Measurements from ENCODE around the gene HNRNPF. TPM values are rescaled to one million over a fixed set of nuclear protein-coding genes. Genes with fewer than 3 reads are reported as not detected.

HNRNPF gene
- polyA plus RNA-seq, 3 donors = 207 to 237 (median 223) TPM

- no peak for DNase-seq
Observed at GRCh38 chr10:43386981-43387677, 21.9 kb downstream of the HNRNPF start.

DNA sequence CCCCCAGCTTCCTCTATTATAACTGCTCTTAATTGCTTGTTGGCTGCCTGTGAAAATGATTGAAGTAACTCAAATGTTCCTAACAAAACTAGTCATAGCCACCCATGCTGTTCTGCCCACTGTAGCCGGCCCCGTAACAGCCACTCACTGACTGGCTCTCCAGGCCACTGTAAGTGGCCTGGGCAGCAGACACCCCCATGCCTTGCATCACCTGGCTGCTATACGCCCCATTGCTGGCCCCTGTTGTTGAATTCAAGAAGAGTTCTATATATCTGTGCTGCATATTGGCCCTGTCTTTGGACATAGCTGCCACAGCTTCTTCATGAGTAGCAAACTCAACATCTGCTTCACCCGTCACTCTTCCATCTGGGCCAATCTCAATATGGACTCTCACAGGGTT is 22.4 kb downstream of the HNRNPF start:
- no peak for DNase-seq

DNA sequence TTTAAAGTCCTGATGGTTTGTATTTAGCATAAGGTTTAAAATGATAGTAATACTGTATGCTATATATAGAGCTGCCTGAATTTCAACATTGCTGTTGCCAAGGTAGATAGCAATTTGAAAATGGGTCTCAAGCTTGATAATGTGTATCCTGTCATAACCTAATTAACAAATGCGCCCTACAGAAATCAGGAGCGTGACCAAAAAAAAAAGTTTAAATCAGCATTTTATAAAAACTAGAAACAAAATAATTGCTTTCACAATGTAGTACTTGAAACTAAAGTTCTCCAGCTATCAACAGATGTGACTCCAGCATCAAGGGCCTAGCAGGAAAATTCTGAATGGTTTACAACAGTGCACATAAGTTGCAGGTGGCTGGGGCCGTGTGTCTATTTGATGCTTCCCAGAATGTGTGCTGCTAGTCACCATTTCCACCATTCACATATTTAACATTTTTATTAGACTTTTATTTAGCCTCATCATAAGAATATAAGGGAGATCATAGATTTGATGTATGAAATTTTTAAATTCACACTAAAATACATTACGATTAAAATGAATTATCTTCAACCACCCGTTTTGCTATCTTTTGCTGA is 23.5 kb downstream of the HNRNPF start:
- DNase-seq = no peak

- no peak for DNase-seq
Observed at GRCh38 chr10:43384252-43385221, 24.4 kb downstream of the HNRNPF start.

DNA sequence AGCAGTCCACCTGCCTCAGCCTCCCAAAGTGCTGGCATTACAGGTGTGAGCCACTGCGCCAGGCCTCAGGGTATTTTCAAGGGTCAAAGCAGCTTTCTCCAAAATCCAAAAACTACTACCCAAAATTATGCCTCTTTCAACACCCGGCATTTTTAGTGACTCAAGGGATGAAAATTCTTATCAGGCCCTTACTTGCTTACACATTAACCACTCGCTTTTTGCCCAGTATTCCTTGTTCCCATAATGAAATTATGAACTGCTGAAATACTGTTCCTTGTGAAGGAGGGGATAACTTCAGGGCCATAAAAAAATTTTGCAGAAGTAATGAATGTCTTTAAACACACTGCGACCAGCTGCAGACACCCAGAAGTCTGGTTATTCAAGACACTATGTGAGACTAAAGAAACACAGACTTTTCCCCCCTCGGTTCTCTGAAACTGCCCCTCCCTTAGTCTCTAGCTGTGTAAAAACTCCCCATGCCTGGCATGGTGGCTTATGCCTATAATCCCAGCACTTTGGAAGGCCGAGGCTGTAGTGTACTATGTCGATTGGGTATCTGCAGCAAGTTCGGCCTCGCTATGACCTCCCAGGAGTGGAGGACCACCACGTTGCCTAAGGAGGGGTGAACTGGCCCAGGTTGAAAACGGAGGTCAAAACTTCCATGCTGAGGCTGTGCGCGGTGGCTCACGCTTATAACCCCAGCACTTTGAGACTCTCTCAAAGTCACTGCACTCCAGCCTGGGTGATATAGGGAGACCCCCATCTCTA is 25.6 kb downstream of the HNRNPF start:
- no peak for DNase-seq

GRCh38 chr10:43380610-43381222 is 28.3 kb downstream of the HNRNPF start:
- DNase-seq = no peak

DNA sequence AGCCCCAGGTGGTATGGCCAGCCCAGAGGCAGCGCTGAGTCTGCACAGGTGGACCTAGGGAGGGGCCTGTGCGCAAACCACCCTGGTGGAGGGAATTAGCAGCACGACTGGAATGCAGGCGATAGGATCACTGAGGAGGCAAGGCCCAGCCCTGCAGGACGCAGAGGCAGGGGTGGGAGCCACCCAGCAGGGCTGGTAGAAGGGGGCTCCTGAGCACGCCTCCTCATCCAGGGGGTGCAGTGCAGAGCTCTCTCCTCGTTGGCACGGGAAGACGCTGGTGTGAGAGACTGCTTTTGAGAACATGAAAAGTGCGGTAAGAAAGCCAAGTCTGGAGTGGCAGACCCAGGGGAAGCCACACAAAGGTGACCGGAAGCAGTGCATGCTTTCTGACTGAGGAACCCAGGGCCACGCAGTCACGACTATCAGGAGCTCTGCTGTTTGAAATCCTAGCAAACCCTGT is 31.5 kb downstream of the HNRNPF start:
- DNase-seq = peak; percentile 37

DNA sequence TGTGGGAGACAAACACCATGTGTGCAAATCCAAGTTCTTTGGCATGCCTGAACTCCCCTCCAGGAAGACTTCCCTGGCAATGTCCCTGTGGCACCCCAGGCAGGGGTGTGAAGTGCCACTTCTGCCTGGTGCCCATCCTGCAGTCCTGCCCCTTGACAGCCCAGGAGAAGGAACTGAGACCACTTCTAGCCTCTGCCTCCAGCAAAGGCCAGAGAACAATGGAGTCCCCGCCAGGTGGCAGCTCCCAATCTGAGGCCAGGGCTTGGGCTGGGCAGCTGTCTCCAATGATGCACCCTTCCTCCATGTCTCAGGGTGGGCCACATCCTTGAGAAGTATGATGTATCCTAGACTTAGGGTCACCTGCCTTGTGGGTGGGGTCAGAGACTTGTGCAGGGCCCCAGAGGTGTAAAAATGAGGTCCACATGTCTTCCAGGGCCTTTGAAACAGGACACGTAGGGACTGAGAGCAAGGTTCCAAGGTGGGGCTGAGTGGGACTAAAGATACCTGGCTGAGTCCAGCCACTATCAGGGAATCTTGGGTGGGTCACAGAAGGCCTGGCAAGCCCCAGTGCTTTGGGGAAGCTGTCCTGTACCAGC is 32.1 kb downstream of the HNRNPF start:
- no peak for DNase-seq

DNA sequence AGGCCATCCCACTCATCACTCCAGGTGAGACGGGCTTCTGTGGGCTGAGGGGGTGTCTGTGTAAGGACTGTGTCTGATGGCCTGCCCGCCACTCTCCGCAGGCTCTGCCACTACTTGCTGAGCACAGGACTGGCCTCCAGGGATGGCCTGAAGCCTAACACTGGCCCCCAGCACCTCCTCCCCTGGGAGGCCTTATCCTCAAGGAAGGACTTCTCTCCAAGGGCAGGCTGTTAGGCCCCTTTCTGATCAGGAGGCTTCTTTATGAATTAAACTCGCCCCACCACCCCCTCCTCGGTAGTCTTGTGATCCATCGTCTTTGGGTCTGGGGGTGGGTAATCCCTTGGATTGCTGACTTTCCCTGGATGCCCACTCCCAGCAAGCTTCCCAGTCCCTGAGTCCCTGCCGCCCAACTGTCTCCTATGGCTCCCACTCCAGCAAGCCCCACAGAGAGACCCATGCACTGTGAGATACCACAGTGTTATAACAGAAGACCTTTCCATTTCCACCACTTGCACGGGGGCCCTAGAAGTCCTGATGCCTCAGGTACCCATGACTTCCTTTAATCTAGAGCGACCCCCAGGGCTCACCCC is 32.8 kb downstream of the HNRNPF start:
- DNase-seq = no peak

- DNase-seq = no peak
Observed at GRCh38 chr10:43375401-43376020, 33.5 kb downstream of the HNRNPF start.

DNA sequence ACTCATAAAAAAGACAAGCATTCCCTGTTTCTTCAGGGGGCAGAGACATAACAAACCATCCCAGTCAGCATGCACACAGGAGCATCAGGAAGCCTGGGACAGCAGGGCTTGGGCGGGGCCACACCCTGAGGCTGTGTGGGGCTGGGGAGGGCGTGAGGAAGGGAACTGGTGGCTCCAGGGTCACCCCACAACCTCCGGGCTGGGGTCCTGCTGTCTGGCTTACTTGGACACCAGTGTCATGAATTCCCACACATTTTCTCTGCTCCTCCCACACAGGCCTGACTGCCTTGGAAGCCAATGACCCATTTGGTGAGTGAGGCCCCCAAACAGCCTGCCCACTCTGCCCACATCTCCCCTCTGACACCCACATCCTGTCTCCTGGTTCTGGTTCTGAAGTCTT is 34.8 kb downstream of the HNRNPF start:
- DNase-seq = no peak

DNA sequence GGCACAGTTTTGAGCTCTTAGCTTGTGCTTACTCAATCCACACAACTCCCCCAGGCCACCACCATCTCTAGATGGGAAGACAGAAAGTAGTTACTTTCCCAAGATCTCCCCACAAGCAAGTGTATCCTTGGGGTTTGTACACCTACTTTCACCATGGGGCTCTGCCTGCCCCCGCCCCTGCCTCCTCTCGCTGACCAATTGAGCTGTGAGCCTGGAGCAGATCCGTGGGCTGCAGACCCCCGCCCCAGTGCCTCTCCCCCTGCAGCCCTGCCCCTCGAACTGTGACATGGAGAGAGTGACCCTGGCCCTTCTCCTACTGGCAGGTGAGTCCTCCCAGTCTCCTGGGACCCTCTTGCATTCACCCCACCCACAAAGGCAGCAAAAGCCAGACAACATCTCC is 35.5 kb downstream of the HNRNPF start:
- no peak for DNase-seq

DNA sequence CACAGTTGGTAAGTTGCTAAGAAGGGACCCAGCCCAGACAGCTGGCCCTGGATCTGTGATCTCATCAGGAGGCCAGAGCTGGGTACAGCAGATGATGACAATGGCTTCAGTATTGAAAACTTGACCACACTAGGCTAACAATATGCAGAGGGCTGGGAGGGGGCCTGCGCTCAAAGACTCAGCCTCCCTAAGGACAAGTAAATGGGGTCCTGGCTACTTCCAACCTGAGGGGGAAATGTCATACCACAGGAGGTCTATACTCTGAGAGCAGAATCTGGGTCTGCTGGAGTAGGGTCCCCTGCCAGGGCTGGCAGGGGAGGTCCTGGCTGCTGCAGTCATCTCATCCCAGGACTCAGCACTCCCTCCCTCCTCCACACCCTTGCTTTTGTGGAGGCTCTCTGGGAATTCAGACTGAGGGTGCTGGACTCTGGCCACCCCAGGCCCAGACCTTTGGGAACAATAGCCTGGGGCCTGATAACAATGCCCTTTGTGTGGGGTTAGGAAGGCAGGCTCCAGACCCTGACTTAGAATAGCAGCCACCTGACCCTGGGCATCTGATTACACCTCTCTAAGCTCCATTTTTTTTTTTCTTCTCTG is 36.1 kb downstream of the HNRNPF start:
- DNase-seq = no peak

DNA sequence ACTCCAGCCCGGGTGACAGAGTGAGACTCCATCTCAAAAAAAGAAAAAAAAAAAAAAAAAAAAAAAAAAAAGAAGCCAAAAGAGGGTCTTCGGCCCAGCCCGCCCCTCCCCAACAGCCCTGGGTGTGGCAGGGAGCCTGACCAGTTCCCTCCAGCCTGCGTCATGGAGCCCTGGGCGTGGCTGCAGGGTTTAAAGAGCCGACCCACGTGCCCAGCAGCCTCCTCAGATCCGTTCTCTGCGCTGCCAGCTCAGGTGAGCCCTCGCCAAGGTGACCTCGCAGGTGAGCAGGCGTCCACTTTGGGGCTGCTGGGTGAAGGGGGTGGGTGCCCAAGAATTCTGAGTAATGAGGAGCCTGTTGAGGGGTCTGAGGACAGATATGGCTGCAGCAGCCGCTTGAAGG is 37.6 kb downstream of the HNRNPF start, which contains the start of gene FXYD4:
TSS of gene FXYD4 (plus strand) at position 219 of the 400 bp plus-strand sequence. CDS start 2,111 bp downstream, outside the sequence.
- DNase-seq = no peak

GRCh38 chr10:43370671-43371215 is 38.2 kb downstream of the HNRNPF start:
- DNase-seq = no peak

DNA sequence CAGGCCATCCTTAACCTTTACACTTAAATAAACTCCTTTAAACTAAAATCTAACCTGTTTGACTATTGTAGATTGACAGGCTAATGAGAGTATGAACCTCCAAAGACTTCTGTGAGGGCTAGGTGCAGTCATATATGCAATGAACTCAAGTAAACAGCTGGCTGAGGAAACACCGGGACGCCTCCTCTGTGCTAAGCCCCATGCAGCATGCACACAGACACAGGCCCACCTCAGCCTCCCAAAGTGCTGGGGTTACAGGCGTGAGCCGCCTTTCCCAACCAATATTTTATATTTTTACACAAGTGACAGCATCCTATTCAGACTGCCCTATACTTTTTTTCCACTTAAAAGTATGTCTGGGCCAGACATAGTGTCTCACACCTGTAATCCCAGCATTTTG is 39.1 kb downstream of the HNRNPF start:
- DNase-seq = no peak

- DNase-seq = no peak
Observed at GRCh38 chr10:43365001-43365400, 44.0 kb downstream of the HNRNPF start.

- DNase-seq = peak; percentile 96
Observed at GRCh38 chr10:43362191-43362839, 46.7 kb downstream of the HNRNPF start.
